Measurements from ENCODE around the gene CCDC178.

GRCh38 chr18:33115917-33116316, 324.6 kb downstream of the CCDC178 start:
- TF ChIP-seq CEBPB (IDR thresholded peaks at IDR 0.05; ENCODE audit: low read depth, low read length) (no peak), CTCF (conservative IDR thresholded peaks at IDR 0.05; ENCODE audit: low read depth, low read length) (no peak), POLR2A (IDR thresholded peaks at IDR 0.05; ENCODE audit: low read depth, low read length) (no peak), RFX5 (IDR thresholded peaks at IDR 0.05; ENCODE audit: low read depth, low read length) (no peak)
